SU-DHL-6 (cell line): ENCODE results near the gene ARNT2.

ENCODE experiments used
- H2AFZ ChIP-seq: fragments of 200-600 bp; sonication (generic); 2 replicates; pipeline ENCODE4 v1.6.1; 2014; ENCODE audit warnings: low read depth, mild to moderate bottlenecking, moderate library complexity, mixed read lengths, antibody characterized with exemption, low read length; ENCODE audit not compliant: severe bottlenecking
- H3F3A ChIP-seq: fragments of 200-600 bp; shearing (Covaris generic); 2 replicates; pipeline ENCODE4 v1.6.0; 2016; ENCODE audit warnings: antibody characterized with exemption, mild to moderate bottlenecking; ENCODE audit not compliant: insufficient read depth
- H3K27ac ChIP-seq: fragments of 200-600 bp; sonication (generic); 2 replicates; pipeline ENCODE4 v1.5.1; 2016; ENCODE audit warnings: low read depth, mild to moderate bottlenecking, low read length, moderate library complexity, mixed read lengths
- H3K27me3 ChIP-seq: fragments of 200-600 bp; sonication (generic), shearing (Covaris generic); 2 replicates; pipeline ENCODE4 v1.6.0; 2014; ENCODE audit warnings: mild to moderate bottlenecking, low read length
- H3K36me3 ChIP-seq: fragments of 200-600 bp; sonication (generic); 2 replicates; pipeline ENCODE4 v1.6.1; 2014; ENCODE audit warnings: mild to moderate bottlenecking, low read length, mixed read lengths
- H3K4me2 ChIP-seq: fragments of 300-600, 200-600 bp; shearing (Covaris generic), sonication (generic); 2 replicates; pipeline ENCODE4 v1.6.0; 2014; ENCODE audit warnings: low read length, low read depth, mild to moderate bottlenecking; ENCODE audit not compliant: poor library complexity, severe bottlenecking
- H3K4me3 ChIP-seq: fragments of 200-600 bp; sonication (generic); 2 replicates; pipeline ENCODE4 v1.5.1; 2014; ENCODE audit warnings: antibody characterized with exemption, low read length, mild to moderate bottlenecking, mixed read lengths; ENCODE audit not compliant: insufficient read depth, poor library complexity, severe bottlenecking
- H3K79me2 ChIP-seq: fragments of 200-600 bp; sonication (generic); 2 replicates; pipeline ENCODE4 v1.6.1; 2014; ENCODE audit warnings: mild to moderate bottlenecking, low read length, moderate library complexity; ENCODE audit not compliant: insufficient read depth
- H3K9ac ChIP-seq: fragments of 200-600 bp; sonication (generic); 2 replicates; pipeline ENCODE4 v1.7.0; 2014; ENCODE audit warnings: mild to moderate bottlenecking, low read length
- H3K9me2 ChIP-seq: fragments of 200-600 bp; sonication (generic); replicated peaks from 2 replicates; pipeline ENCODE4 v1.6.1; 2014; ENCODE audit warnings: low read length; ENCODE audit not compliant: insufficient read depth
- H3K9me3 ChIP-seq: fragments of 200-600 bp; sonication (generic); 2 replicates; pipeline ENCODE4 v1.6.1; 2014; ENCODE audit warnings: low read length, mixed read lengths; ENCODE audit not compliant: insufficient read depth
- H4K20me1 ChIP-seq: fragments of 200-600 bp; sonication (generic); 2 replicates; pipeline ENCODE4 v1.6.1; 2014; ENCODE audit warnings: low read depth, mild to moderate bottlenecking, antibody characterized with exemption, low read length, moderate library complexity, mixed read lengths
- EZH2phosphoT487 ChIP-seq: fragments of 200-600 bp; sonication (generic), shearing (Covaris generic); conservative IDR thresholded peaks from 2 replicates; pipeline ENCODE4 v1.6.1; 2018; ENCODE audit warnings: mild to moderate bottlenecking, antibody characterized with exemption, low read length, moderate library complexity, mixed read lengths
- TF ChIP-seq, protein P1 (sequence below): fragments of 200-600 bp; sonication (generic); IDR thresholded peaks from one replicate; pipeline ENCODE4 v1.5.1; 2017; ENCODE audit warnings: antibody characterized with exemption, mild to moderate bottlenecking, low read length, moderate library complexity; ENCODE audit not compliant: insufficient read depth, poor library complexity, severe bottlenecking

Gene ARNT2

DNA sequence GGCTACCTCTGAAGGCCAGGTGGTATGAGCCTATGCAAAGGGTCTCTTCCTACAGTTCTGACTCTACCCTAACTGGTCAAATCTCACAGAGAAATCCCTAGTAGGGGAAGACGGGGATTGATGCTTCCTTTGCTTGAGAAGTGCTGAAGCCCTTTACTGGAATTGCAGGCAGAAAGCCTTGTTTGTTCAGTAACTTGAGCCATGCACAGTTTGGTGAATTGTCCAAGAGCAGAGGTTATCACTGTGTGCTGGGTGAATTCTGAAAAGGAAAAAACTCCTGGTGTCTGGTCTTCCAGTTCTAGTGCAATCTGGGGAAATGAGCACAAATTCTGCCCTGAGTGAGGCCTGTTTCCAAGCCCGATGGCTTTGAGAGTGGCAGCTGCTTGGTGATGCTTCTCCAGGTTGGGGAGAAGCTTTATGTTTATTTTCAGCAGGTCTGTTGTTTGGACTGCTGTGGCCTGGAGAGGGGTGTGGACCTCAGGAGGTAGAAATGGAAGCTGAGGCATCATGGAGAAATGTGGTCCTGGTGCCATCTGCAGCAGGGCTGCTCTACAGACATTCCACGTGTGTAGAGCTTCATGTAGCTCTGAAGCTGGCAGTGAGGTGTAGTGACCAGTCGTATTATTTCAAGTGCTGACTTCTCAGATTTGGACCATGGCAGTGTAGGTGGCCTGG, 60.9 kb downstream of the ARNT2 start:
- no peaks in the 10 kb centered on the region for H3K36me3 ChIP-seq
- no peaks in the 10 kb centered on the region for H3K27me3 ChIP-seq
- no peaks in the 10 kb centered on the region for H4K20me1 ChIP-seq
- H3K4me3 ChIP-seq: no peak overlapping the region
- H3K9me2 ChIP-seq: no peaks in the 10 kb centered on the region
- H3K9ac ChIP-seq: no peak overlapping the region
- H3K4me2 ChIP-seq: no peak overlapping the region
- H3F3A ChIP-seq: no peaks in the 10 kb centered on the region
- no peak overlapping the region for H3K27ac ChIP-seq
- no peak overlapping the region for H2AFZ ChIP-seq
- H3K9me3 ChIP-seq: no peaks in the 10 kb centered on the region
- TF ChIP-seq, protein P1, sequence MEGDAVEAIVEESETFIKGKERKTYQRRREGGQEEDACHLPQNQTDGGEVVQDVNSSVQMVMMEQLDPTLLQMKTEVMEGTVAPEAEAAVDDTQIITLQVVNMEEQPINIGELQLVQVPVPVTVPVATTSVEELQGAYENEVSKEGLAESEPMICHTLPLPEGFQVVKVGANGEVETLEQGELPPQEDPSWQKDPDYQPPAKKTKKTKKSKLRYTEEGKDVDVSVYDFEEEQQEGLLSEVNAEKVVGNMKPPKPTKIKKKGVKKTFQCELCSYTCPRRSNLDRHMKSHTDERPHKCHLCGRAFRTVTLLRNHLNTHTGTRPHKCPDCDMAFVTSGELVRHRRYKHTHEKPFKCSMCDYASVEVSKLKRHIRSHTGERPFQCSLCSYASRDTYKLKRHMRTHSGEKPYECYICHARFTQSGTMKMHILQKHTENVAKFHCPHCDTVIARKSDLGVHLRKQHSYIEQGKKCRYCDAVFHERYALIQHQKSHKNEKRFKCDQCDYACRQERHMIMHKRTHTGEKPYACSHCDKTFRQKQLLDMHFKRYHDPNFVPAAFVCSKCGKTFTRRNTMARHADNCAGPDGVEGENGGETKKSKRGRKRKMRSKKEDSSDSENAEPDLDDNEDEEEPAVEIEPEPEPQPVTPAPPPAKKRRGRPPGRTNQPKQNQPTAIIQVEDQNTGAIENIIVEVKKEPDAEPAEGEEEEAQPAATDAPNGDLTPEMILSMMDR: no peak
- no peak for TF ChIP-seq EZH2phosphoT487
- H3K79me2 ChIP-seq: no peaks in the 10 kb centered on the region

- no peak overlapping the region for H3K4me2 ChIP-seq
- no peaks in the 10 kb centered on the region for H4K20me1 ChIP-seq
- no peak overlapping the region for H3K9ac ChIP-seq
- no peaks in the 10 kb centered on the region for H3F3A ChIP-seq
- no peaks in the 10 kb centered on the region for H3K9me2 ChIP-seq
- H2AFZ ChIP-seq: no peak overlapping the region
- H3K36me3 ChIP-seq: no peaks in the 10 kb centered on the region
- no peaks in the 10 kb centered on the region for H3K27me3 ChIP-seq
- no peak for TF ChIP-seq EZH2phosphoT487
- TF ChIP-seq, protein P1: no peak
- no peaks in the 10 kb centered on the region for H3K9me3 ChIP-seq
- no peak overlapping the region for H3K4me3 ChIP-seq
- H3K79me2 ChIP-seq: no peaks in the 10 kb centered on the region
- no peak overlapping the region for H3K27ac ChIP-seq
Observed at GRCh38 chr15:80465626-80466005, 61.4 kb downstream of the ARNT2 start.

DNA sequence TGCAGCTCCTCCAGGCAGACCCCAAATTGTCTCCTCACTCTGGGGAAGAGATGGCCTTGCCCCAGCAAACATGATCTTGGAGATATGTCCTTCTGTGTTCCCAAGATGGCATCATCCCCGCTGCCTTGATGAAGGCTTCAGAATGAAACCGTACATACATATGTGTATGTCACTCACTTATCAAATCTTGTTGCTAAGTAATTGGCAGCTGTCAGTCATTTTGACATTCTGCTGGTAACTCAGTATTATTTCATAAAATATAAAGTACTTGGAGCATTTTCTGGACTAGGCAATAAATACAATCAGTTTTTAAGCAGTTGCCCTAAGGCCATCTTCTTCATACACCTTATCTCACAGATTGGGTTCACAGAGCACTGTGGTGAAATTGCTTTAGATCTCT, 62.4 kb downstream of the ARNT2 start:
- Histone ChIP-seq H3K79me2 (no peaks in the 10 kb centered on the region), H3K9me3 (no peaks in the 10 kb centered on the region), H3F3A (no peaks in the 10 kb centered on the region)

More for the DNA sequence above, 62.4 kb downstream of the ARNT2 start:
- Histone ChIP-seq H2AFZ (no peak overlapping the region), H3K27ac (no peak overlapping the region), H3K27me3 (no peaks in the 10 kb centered on the region), H3K4me3 (no peak overlapping the region), H3K9ac (no peak overlapping the region), H4K20me1 (no peaks in the 10 kb centered on the region), H3K9me2 (no peaks in the 10 kb centered on the region), H3K36me3 (no peaks in the 10 kb centered on the region), H3K4me2 (no peak overlapping the region)
- no peak for TF ChIP-seq EZH2phosphoT487
- TF ChIP-seq, protein P1: no peak
